ENCODE measurements around the gene GALNT15.

DNA sequence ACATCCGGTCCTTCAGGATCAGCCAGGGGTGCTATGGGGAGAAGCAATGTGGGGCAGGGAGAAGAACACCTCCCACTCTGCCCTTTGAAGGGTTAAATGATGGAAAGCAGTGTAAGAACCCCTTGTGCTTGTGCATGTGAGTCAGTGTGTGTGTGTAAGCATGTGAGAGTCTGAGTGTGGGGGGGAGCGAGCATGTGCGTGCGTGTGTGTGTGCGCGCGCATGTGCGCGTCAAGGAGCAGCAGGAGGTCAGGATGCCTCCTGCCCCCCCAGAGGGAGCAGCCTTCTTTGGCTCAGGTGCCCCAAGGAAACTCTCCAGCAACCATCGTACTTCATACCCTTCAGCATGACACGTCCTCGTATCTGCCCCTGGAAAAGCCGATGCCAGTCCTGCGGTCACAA is 30.3 kb downstream of the GALNT15 start:
- TF ChIP-seq, protein P1, sequence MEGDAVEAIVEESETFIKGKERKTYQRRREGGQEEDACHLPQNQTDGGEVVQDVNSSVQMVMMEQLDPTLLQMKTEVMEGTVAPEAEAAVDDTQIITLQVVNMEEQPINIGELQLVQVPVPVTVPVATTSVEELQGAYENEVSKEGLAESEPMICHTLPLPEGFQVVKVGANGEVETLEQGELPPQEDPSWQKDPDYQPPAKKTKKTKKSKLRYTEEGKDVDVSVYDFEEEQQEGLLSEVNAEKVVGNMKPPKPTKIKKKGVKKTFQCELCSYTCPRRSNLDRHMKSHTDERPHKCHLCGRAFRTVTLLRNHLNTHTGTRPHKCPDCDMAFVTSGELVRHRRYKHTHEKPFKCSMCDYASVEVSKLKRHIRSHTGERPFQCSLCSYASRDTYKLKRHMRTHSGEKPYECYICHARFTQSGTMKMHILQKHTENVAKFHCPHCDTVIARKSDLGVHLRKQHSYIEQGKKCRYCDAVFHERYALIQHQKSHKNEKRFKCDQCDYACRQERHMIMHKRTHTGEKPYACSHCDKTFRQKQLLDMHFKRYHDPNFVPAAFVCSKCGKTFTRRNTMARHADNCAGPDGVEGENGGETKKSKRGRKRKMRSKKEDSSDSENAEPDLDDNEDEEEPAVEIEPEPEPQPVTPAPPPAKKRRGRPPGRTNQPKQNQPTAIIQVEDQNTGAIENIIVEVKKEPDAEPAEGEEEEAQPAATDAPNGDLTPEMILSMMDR (conservative IDR thresholded peaks at IDR 0.05; ENCODE audit: low read depth, low read length), result no peak
- no peak for TF ChIP-seq CEBPB (IDR thresholded peaks at IDR 0.05; ENCODE audit: low read depth, low read length)
- no peak for TF ChIP-seq MAZ (IDR thresholded peaks at IDR 0.05; ENCODE audit: borderline replicate concordance, low read depth, low read length)
- TF ChIP-seq, protein P2, sequence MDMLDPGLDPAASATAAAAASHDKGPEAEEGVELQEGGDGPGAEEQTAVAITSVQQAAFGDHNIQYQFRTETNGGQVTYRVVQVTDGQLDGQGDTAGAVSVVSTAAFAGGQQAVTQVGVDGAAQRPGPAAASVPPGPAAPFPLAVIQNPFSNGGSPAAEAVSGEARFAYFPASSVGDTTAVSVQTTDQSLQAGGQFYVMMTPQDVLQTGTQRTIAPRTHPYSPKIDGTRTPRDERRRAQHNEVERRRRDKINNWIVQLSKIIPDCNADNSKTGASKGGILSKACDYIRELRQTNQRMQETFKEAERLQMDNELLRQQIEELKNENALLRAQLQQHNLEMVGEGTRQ (IDR thresholded peaks at IDR 0.05; ENCODE audit: low read depth, low read length), result no peak
- TF ChIP-seq POLR2A (IDR thresholded peaks at IDR 0.05; ENCODE audit: low read depth, low read length), result no peak
- no peak for TF ChIP-seq CHD1 (IDR thresholded peaks at IDR 0.05; ENCODE audit: low read depth, low read length)
- TF ChIP-seq, protein P3, sequence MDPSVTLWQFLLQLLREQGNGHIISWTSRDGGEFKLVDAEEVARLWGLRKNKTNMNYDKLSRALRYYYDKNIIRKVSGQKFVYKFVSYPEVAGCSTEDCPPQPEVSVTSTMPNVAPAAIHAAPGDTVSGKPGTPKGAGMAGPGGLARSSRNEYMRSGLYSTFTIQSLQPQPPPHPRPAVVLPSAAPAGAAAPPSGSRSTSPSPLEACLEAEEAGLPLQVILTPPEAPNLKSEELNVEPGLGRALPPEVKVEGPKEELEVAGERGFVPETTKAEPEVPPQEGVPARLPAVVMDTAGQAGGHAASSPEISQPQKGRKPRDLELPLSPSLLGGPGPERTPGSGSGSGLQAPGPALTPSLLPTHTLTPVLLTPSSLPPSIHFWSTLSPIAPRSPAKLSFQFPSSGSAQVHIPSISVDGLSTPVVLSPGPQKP (IDR thresholded peaks at IDR 0.05; ENCODE audit: borderline replicate concordance, low read depth, low read length), result no peak
- no peak for TF ChIP-seq NFE2L2 (IDR thresholded peaks at IDR 0.05; ENCODE audit: low read depth, low read length)
- TF ChIP-seq RAD21 (IDR thresholded peaks at IDR 0.05; ENCODE audit: low read length), result no peak
- no peak for TF ChIP-seq SMC3 (IDR thresholded peaks at IDR 0.05; ENCODE audit: low read depth, low read length)
- no peak for TF ChIP-seq MXI1 (IDR thresholded peaks at IDR 0.05; ENCODE audit: borderline replicate concordance, low read depth, low read length)
- no peak for TF ChIP-seq MAFK (IDR thresholded peaks at IDR 0.05; ENCODE audit: low read depth, low read length)
- no peak for TF ChIP-seq RFX5 (IDR thresholded peaks at IDR 0.05; ENCODE audit: low read depth, low read length)
